Transverse colon (tissue), 4 donors: ENCODE results near the gene KCNMB3.

ENCODE experiments used
- EP300 ChIP-seq: sonication (generic); formaldehyde crosslinking; IDR thresholded peaks from one replicate; pipeline ENCODE4 v1.6.1; 2017; ENCODE audit warnings: antibody characterized with exemption, low read depth
- POLR2A ChIP-seq: fragments of 450-650 bp; IDR thresholded peaks from one replicate; pipeline ENCODE4 v1.6.1; 2016; ENCODE audit warnings: antibody characterized with exemption, mild to moderate bottlenecking, moderate library complexity
- POLR2AphosphoS5 ChIP-seq, 3 donors: sonication (generic); formaldehyde crosslinking; IDR thresholded peaks; one replicate each; pipeline ENCODE4 v1.6.1; 2016; ENCODE audit warnings: antibody characterized with exemption in 3 of 3
- TF ChIP-seq, protein P1 (sequence below), 5 experiments: fragments of 200-600 bp in 3 of 5; fragments of 450-650 bp in 2 of 5; sonication (generic) in 3 of 5; IDR thresholded peaks; 1 replicate in 2 of 5; 2 replicates in 3 of 5; pipeline ENCODE4 v1.5.1; 2016 to 2017; ENCODE audit warnings: antibody characterized with exemption in 5 of 5, inconsistent platforms in 3 of 5, mild to moderate bottlenecking in 2 of 5, moderate library complexity in 1 of 5

- TF ChIP-seq, protein P1, sequence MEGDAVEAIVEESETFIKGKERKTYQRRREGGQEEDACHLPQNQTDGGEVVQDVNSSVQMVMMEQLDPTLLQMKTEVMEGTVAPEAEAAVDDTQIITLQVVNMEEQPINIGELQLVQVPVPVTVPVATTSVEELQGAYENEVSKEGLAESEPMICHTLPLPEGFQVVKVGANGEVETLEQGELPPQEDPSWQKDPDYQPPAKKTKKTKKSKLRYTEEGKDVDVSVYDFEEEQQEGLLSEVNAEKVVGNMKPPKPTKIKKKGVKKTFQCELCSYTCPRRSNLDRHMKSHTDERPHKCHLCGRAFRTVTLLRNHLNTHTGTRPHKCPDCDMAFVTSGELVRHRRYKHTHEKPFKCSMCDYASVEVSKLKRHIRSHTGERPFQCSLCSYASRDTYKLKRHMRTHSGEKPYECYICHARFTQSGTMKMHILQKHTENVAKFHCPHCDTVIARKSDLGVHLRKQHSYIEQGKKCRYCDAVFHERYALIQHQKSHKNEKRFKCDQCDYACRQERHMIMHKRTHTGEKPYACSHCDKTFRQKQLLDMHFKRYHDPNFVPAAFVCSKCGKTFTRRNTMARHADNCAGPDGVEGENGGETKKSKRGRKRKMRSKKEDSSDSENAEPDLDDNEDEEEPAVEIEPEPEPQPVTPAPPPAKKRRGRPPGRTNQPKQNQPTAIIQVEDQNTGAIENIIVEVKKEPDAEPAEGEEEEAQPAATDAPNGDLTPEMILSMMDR (IDR thresholded peaks at IDR 0.05): no peak
- no peak for TF ChIP-seq POLR2A
- TF ChIP-seq POLR2AphosphoS5 (IDR thresholded peaks at IDR 0.05): no peak
- TF ChIP-seq EP300: no peak
Measured at GRCh38 chr3:179279837-179280236, 28.9 kb upstream of the KCNMB3 start.
